K562 (cell line): Measurements from ENCODE around the gene CAPN3.

Source experiments
- BHLHE40 ChIP-seq: IDR thresholded peaks from 2 replicates; pipeline ENCODE4 v1.6.1; 2011; ENCODE audit warnings: low read length, improper control_type of control experiment
- EP300 ChIP-seq: IDR thresholded peaks from 2 replicates; pipeline ENCODE4 v1.6.1; 2012; ENCODE audit warnings: low read length, improper control_type of control experiment
- EZH2 ChIP-seq: IDR thresholded peaks from 2 replicates; pipeline ENCODE4 v1.6.1; 2012; ENCODE audit warnings: low read depth, mild to moderate bottlenecking, inconsistent platforms, low read length, borderline replicate concordance
- HMG20B ChIP-seq: fragments of 250-450 bp; sonication (Bioruptor Pico); IDR thresholded peaks from 2 replicates; pipeline ENCODE4 v1.5.0; 2021; ENCODE audit warnings: mild to moderate bottlenecking
- LCOR ChIP-seq: sonication (generic); formaldehyde crosslinking; IDR thresholded peaks from 2 replicates; pipeline ENCODE4 v1.8.0; 2022; ENCODE audit warnings: mild to moderate bottlenecking, missing genetic modification reagents
- MYNN ChIP-seq, 2 experiments: sonication (generic); formaldehyde crosslinking in 1 of 2; IDR thresholded peaks; 2 replicates each; pipeline versions ENCODE4 v1.5.0 to v1.6.1; 2016 to 2020; ENCODE audit warnings: antibody characterized with exemption in 1 of 2, missing genetic modification reagents in 1 of 2
- POLR2A ChIP-seq: fragments of 450-650 bp; conservative IDR thresholded peaks from 2 replicates; pipeline ENCODE4 v1.6.1; 2016
- POLR2AphosphoS5 ChIP-seq: IDR thresholded peaks from 2 replicates; pipeline ENCODE4 v1.6.1; 2011; ENCODE audit warnings: mild to moderate bottlenecking, low read depth, low read length, moderate library complexity; ENCODE audit not compliant: control insufficient read depth, insufficient read depth
- RAD21 ChIP-seq, 2 experiments: fragments of 250-450 bp in 1 of 2; fragments of 450-650 bp in 1 of 2; sonication (Bioruptor Pico) in 1 of 2; formaldehyde crosslinking in 1 of 2; IDR thresholded peaks in 1 of 2; conservative IDR thresholded peaks in 1 of 2; 2 replicates each; pipeline versions ENCODE4 v1.4.0 to v1.8.0; 2020 to 2022; ENCODE audit warnings: mild to moderate bottlenecking in 2 of 2, moderate library complexity in 1 of 2
- SMARCE1 ChIP-seq: fragments of 450-650 bp; IDR thresholded peaks from 2 replicates; pipeline ENCODE4 v1.7.1; 2016; ENCODE audit warnings: mild to moderate bottlenecking
- ZKSCAN8 ChIP-seq: fragments of 200-800 bp; sonication (Bioruptor generic); IDR thresholded peaks from 2 replicates; pipeline ENCODE4 v1.6.1; 2016; ENCODE audit warnings: missing genetic modification characterization, missing compliant biosample characterization
- TF ChIP-seq, protein P1 (sequence below), 3 experiments: IDR thresholded peaks in 2 of 3; conservative IDR thresholded peaks in 1 of 3; 2 replicates each; pipeline ENCODE4 v1.5.1; 2011 to 2012; ENCODE audit warnings: low read length in 3 of 3, mild to moderate bottlenecking in 3 of 3, control low read depth in 2 of 3, improper control_type of control experiment in 1 of 3, inconsistent platforms in 1 of 3, low read depth in 1 of 3, mixed read lengths in 1 of 3, moderate library complexity in 1 of 3; ENCODE audit not compliant: insufficient read depth in 2 of 3
- TF ChIP-seq, protein P2 (sequence below): fragments of 250-450 bp; sonication (Bioruptor Pico); IDR thresholded peaks from 2 replicates; pipeline ENCODE4 v1.4.0; 2020

DNA sequence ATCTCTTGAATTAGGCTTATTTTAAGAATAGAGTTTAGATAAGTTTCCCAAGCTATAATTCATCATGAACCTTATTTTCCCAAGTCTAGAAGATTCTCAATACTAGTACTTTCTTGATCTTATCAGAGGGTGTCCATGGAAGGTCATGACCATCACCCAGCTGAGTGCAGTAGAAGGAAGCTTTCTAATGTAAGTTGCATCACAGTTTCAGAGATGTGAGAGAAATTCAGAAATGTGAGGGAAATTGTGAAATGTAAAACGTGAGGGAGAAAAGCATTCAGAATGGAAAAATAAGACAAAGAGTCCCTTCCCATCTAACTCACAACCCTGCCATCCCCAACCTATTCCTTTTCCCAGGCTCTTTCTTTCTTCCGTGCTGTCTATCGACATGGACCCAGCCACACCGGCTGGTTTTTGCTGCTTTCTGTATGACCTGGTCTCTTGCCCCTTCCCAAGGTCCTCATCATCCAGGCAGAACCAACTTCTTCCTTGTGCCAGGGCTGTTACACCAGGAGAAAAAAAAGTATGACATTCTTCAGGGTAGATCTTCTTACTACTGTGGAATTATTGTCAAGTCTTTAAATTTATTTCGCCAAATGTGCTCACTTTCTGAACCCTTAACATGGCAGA, 6.7 kb downstream of the CAPN3 start:
- TF ChIP-seq POLR2A (no peak), BHLHE40 (no peak), RAD21 (CRISPR knock-in tag; conservative IDR thresholded peaks at IDR 0.05 in 1 of 2, IDR thresholded peaks at IDR 0.05 in 1 of 2) (no peak), HMG20B (CRISPR knock-in tag) (no peak), LCOR (CRISPR knock-in tag) (no peak), EP300 (no peak), ZKSCAN8 (CRISPR knock-in tag) (no peak), MYNN (IDR thresholded peaks at IDR 0.05) (no peak), MYNN (CRISPR knock-in tag; IDR thresholded peaks at IDR 0.05) (no peak), SMARCE1 (no peak), EZH2 (no peak), POLR2AphosphoS5 (no peak)
- TF ChIP-seq, protein P1, sequence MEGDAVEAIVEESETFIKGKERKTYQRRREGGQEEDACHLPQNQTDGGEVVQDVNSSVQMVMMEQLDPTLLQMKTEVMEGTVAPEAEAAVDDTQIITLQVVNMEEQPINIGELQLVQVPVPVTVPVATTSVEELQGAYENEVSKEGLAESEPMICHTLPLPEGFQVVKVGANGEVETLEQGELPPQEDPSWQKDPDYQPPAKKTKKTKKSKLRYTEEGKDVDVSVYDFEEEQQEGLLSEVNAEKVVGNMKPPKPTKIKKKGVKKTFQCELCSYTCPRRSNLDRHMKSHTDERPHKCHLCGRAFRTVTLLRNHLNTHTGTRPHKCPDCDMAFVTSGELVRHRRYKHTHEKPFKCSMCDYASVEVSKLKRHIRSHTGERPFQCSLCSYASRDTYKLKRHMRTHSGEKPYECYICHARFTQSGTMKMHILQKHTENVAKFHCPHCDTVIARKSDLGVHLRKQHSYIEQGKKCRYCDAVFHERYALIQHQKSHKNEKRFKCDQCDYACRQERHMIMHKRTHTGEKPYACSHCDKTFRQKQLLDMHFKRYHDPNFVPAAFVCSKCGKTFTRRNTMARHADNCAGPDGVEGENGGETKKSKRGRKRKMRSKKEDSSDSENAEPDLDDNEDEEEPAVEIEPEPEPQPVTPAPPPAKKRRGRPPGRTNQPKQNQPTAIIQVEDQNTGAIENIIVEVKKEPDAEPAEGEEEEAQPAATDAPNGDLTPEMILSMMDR (IDR thresholded peaks at IDR 0.05 in 2 of 3, conservative IDR thresholded peaks at IDR 0.05 in 1 of 3; ENCODE audit: insufficient read depth in 2 of 3, low read depth in 1 of 3, low read length in 3 of 3) = no peak
- TF ChIP-seq, protein P2, sequence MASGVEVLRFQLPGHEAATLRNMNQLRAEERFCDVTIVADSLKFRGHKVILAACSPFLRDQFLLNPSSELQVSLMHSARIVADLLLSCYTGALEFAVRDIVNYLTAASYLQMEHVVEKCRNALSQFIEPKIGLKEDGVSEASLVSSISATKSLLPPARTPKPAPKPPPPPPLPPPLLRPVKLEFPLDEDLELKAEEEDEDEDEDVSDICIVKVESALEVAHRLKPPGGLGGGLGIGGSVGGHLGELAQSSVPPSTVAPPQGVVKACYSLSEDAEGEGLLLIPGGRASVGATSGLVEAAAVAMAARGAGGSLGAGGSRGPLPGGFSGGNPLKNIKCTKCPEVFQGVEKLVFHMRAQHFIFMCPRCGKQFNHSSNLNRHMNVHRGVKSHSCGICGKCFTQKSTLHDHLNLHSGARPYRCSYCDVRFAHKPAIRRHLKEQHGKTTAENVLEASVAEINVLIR (CRISPR knock-in tag) = no peak
